GM10248 (cell line): ENCODE results near the gene MYL11.
A peak's percentile ranks its signal among the peaks of the same experiment; 100 is the strongest.

Source experiments
- CTCF ChIA-PET: fragments of 300-600 bp; sonication (Branson Sonifier 250); formaldehyde crosslinking; extraction: SDS; loops from one replicate; lab custom pipeline; 2021; ENCODE audit warnings: antibody characterized with exemption; lab: Yijun Ruan, JAX
- POLR2A ChIA-PET: fragments of 350-650 bp; sonication (Branson Sonifier 250); formaldehyde crosslinking; extraction: SDS; loops from one replicate; lab custom pipeline; 2020; ENCODE audit warnings: antibody characterized with exemption; lab: Yijun Ruan, JAX
- DNase-seq: peaks from one replicate; pipeline ENCODE4 v3.0.0; 2012; ENCODE audit errors: extremely low spot score
- CTCF ChIP-seq: IDR thresholded peaks from 2 replicates; pipeline ENCODE4 v1.5.1; 2012; ENCODE audit warnings: mild to moderate bottlenecking, low read depth; ENCODE audit errors: extremely low read depth, missing control alignments, control extremely low read depth

Gene MYL11

GRCh38 chr16:30380072-30380802, 5.6 kb downstream of the MYL11 start:
- TF ChIP-seq CTCF = no peak
- no peak for DNase-seq
- ChIA-PET CTCF (interaction anchor here (1.1 to 4.7 kb wide), 4 partner anchors 9 to 31 kb away, joined by 3 to 23 read pairs (median 4); partner anchors contain the start of gene ZNF48), POLR2A (interaction anchor here (1.6 kb wide), 1 partner anchor 9 kb away, joined by 4 read pairs; no protein-coding TSS in a partner anchor)

- CTCF ChIA-PET = interaction anchor here (1.1 to 4.7 kb wide), 3 partner anchors 10 to 31 kb away, joined by 3 to 23 read pairs (median 5); partner anchors contain the start of gene ZNF48
- no peak for TF ChIP-seq CTCF
- no peak for DNase-seq
- POLR2A ChIA-PET = no interaction called here
Observed at GRCh38 chr16:30380803-30381208, 6.2 kb downstream of the MYL11 start.

GRCh38 chr16:30381291-30382041, 6.9 kb downstream of the MYL11 start:
- no peak for TF ChIP-seq CTCF
- no peak for DNase-seq
- CTCF ChIA-PET = interaction anchor here (1.5 to 4.7 kb wide), 4 partner anchors 11 to 48 kb away, joined by 3 to 23 read pairs (median 16); partner anchors contain the start of genes DCTPP1 and ZNF48
- POLR2A ChIA-PET = interaction anchor here (2.1 kb wide), 1 partner anchor 10 kb away, joined by 9 read pairs; the partner anchor contains the start of gene TBC1D10B

GRCh38 chr16:30382111-30382881, 7.7 kb downstream of the MYL11 start, which contains the start of gene SEPTIN1:
Gene SEPTIN1, minus strand, starts transcription at chr16:30382561. Its CDS starts 19 bp downstream, at chr16:30382542.
- DNase-seq = peak; percentile 73
- POLR2A ChIA-PET = interaction anchor here (0.5 to 2.1 kb wide), 3 partner anchors 11 to 472 kb away, joined by 4 to 9 read pairs (median 4); partner anchors contain the start of gene TBC1D10B
- TF ChIP-seq CTCF = no peak
- CTCF ChIA-PET = interaction anchor here (0.9 to 4.7 kb wide), 9 partner anchors 10 to 48 kb away, joined by 3 to 23 read pairs (median 3); partner anchors contain the start of genes DCTPP1 and ZNF48

GRCh38 chr16:30383521-30383920, 8.9 kb downstream of the MYL11 start:
- POLR2A ChIA-PET = interaction anchor here (0.5 to 1.3 kb wide), 2 partner anchors 26 to 298 kb away, joined by 4 read pairs; no protein-coding TSS in a partner anchor
- no peak for DNase-seq
- CTCF ChIA-PET = interaction anchor here (0.7 to 4.7 kb wide), 5 partner anchors 9 to 246 kb away, joined by 3 to 23 read pairs (median 12); partner anchors contain the start of gene ZNF48
- no peak for TF ChIP-seq CTCF
